Brain microvascular endothelial cell (primary cell): ENCODE data around the gene BLACAT1.

Experiments used
- DNase-seq: peaks from one replicate; pipeline ENCODE4 v3.0.0-alpha.2; 2020
- H3K27ac ChIP-seq: fragments of 250-450 bp; sonication (Bioruptor Pico); 2 replicates; pipeline ENCODE4 v1.5.1; 2020; ENCODE audit warnings: mild to moderate bottlenecking, moderate library complexity
- H3K27me3 ChIP-seq: fragments of 250-450 bp; sonication (Bioruptor Pico); replicated peaks from 2 replicates; pipeline ENCODE4 v1.5.1; 2020; ENCODE audit warnings: mild to moderate bottlenecking
- H3K36me3 ChIP-seq: fragments of 250-450 bp; sonication (Bioruptor Pico); replicated peaks from 2 replicates; pipeline ENCODE4 v1.5.1; 2020; ENCODE audit warnings: mild to moderate bottlenecking
- H3K4me3 ChIP-seq: 2 replicates; pipeline ENCODE4 v1.5.1; 2011; ENCODE audit warnings: low read depth, mild to moderate bottlenecking, control low read depth, low read length, moderate library complexity
- CTCF ChIP-seq: IDR thresholded peaks from 2 replicates; pipeline ENCODE4 v1.5.1; 2011; ENCODE audit warnings: low read depth, mild to moderate bottlenecking, moderate library complexity, low read length, control low read depth, inconsistent platforms; ENCODE audit errors: missing control alignments
- in situ Hi-C: cut with HindIII; loops from 2 replicates; pipeline ENCODE4 v1.10.0; 2017; ENCODE audit warnings: low sequenced_read_pairs, low pct_ligation_motif_present

The BLACAT1 gene

GRCh38 chr1:205422993-205423642, 32.7 kb downstream of the BLACAT1 start:
- H3K36me3 ChIP-seq = no peaks in the 10 kb centered on the region
- peaks cover 38% of the 10 kb centered on the region for H3K27me3 ChIP-seq
- in situ Hi-C loops = no loop called here
- H3K27ac ChIP-seq = no peak overlapping the region
- DNase-seq = no peak
- H3K4me3 ChIP-seq = no peak overlapping the region
- TF ChIP-seq CTCF = no peak

- in situ Hi-C loops = no loop called here
- no peak for DNase-seq
- H3K27ac ChIP-seq = no peak within 1 kb of the TSS
- H3K27me3 ChIP-seq = peaks cover 38% of the 10 kb centered on the region
- no peak within 1 kb of the TSS for H3K4me3 ChIP-seq
- H3K36me3 ChIP-seq = no peaks in the 10 kb centered on the region
- TF ChIP-seq CTCF = no peak
Measured at GRCh38 chr1:205421798-205422197, 34.0 kb downstream of the BLACAT1 start, which contains the start of gene LEMD1. TSS of gene LEMD1 (minus strand) at chr1:205422056. CDS start at chr1:205420536, 1,520 bp downstream.

- in situ Hi-C loops = no loop called here
- Histone ChIP-seq H3K36me3 (no peaks in the 10 kb centered on the region), H3K27ac (no peak overlapping the region), H3K4me3 (no peak overlapping the region), H3K27me3 (peaks cover 30% of the 10 kb centered on the region)
- TF ChIP-seq CTCF = no peak
- no peak for DNase-seq
Measured at GRCh38 chr1:205420938-205421337, 34.9 kb downstream of the BLACAT1 start.

GRCh38 chr1:205417870-205418635, 37.8 kb downstream of the BLACAT1 start:
- Histone ChIP-seq H3K36me3 (no peaks in the 10 kb centered on the region), H3K27ac (no peak overlapping the region), H3K27me3 (peaks cover 13% of the 10 kb centered on the region), H3K4me3 (no peak overlapping the region)
- no peak for TF ChIP-seq CTCF
- DNase-seq = no peak
- in situ Hi-C loops = no loop called here

- DNase-seq = no peak
- H3K36me3 ChIP-seq = no peaks in the 10 kb centered on the region
- no peak overlapping the region for H3K27ac ChIP-seq
- TF ChIP-seq CTCF = no peak
- H3K27me3 ChIP-seq = peaks cover 4% of the 10 kb centered on the region
- H3K4me3 ChIP-seq = no peak overlapping the region
- in situ Hi-C loops = no loop called here
Measured at GRCh38 chr1:205416322-205416721, 39.5 kb downstream of the BLACAT1 start.
